Colonic mucosa (tissue), 4 donors: ENCODE data around the gene INSYN1. TPM values are rescaled to one million over a fixed set of nuclear protein-coding genes. Genes with fewer than 3 reads are reported as not detected.

Source experiments
- DNase-seq: peaks from one replicate; pipeline ENCODE4 v3.0.0-alpha.2; 2020
- H3K27ac ChIP-seq: fragments of 200-600 bp; one replicate; pipeline ENCODE4 v1.8.0; 2021
- H3K27me3 ChIP-seq: fragments of 200-600 bp; one replicate; pipeline ENCODE4 v1.8.0; 2021
- H3K36me3 ChIP-seq: fragments of 200-600 bp; one replicate; pipeline ENCODE4 v1.8.0; 2021
- H3K4me1 ChIP-seq: fragments of 200-600 bp; one replicate; pipeline ENCODE4 v1.8.0; 2021; ENCODE audit warnings: mild to moderate bottlenecking
- H3K4me3 ChIP-seq: fragments of 200-600 bp; one replicate; pipeline ENCODE4 v1.8.0; 2021
- H3K9ac ChIP-seq, 2 donors: one replicate each; pipeline ENCODE4 v1.7.0; 2013; ENCODE audit warnings: control low read depth in 2 of 2, low read depth in 2 of 2, low read length in 2 of 2
- H3K9me3 ChIP-seq: fragments of 200-600 bp; one replicate; pipeline ENCODE4 v1.8.0; 2021
- intact Hi-C: fragments of 100-400 bp; cut with DNase I; formaldehyde crosslinking; loops from one replicate; pipeline ENCODE4 v1.14.1; 2022
- total RNA-seq, 2 donors: library from RNA; stranded (reverse); fragmentation: NEBNext Ultra II Directional in 1 of 2; extraction: Animal tissue kit (Norgen Biotek cat#: 25700) in 1 of 2; gene quantifications; one replicate each; pipeline ENCODE4 v1.2.1, GENCODE V29; 2021
- TF ChIP-seq, protein P1 (sequence below): fragments of 200-600 bp; IDR thresholded peaks from one replicate; pipeline ENCODE4 v1.8.0; 2022; ENCODE audit warnings: antibody characterized with exemption, mild to moderate bottlenecking
- donor health status: healthy.
- donor health status: DM: no; HTN: no; CAD: no.
- donor health status: DM: no; HTN: no; CAD: no.

The INSYN1 gene
- total RNA-seq, 2 donors from 2014 or later, result 0.32 to 0.58 TPM

DNA sequence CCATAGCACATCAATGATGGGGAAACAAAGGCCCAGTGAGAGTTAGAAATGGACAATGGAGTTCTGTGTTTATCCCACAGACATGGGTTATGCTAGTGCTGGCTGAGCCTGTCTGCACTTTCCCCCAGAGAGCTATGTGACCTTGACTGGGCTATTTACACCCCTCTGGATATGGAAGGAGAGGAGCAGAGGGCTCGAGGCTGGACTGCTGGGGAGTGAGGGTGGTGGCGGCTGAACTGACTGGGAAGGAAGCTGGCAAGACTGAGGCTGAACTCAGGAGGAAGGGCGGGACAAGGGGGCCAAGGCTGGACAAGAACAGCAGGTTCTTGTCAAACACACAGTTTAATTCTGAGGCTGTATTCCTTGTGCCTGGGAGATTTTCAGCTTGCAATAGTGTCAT, 10.8 kb upstream of the INSYN1 start:
- TF ChIP-seq, protein P1, sequence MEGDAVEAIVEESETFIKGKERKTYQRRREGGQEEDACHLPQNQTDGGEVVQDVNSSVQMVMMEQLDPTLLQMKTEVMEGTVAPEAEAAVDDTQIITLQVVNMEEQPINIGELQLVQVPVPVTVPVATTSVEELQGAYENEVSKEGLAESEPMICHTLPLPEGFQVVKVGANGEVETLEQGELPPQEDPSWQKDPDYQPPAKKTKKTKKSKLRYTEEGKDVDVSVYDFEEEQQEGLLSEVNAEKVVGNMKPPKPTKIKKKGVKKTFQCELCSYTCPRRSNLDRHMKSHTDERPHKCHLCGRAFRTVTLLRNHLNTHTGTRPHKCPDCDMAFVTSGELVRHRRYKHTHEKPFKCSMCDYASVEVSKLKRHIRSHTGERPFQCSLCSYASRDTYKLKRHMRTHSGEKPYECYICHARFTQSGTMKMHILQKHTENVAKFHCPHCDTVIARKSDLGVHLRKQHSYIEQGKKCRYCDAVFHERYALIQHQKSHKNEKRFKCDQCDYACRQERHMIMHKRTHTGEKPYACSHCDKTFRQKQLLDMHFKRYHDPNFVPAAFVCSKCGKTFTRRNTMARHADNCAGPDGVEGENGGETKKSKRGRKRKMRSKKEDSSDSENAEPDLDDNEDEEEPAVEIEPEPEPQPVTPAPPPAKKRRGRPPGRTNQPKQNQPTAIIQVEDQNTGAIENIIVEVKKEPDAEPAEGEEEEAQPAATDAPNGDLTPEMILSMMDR, result no peak
- Histone ChIP-seq H3K27ac (no peak overlapping the region), H3K36me3 (no peaks in the 10 kb centered on the region), H3K4me1 (no peaks in the 10 kb centered on the region), H3K9ac (no peak overlapping the region), H3K27me3 (no peaks in the 10 kb centered on the region), H3K4me3 (no peak overlapping the region), H3K9me3 (no peaks in the 10 kb centered on the region)
- intact Hi-C loops, result no loop called here
- DNase-seq, result no peak

DNA sequence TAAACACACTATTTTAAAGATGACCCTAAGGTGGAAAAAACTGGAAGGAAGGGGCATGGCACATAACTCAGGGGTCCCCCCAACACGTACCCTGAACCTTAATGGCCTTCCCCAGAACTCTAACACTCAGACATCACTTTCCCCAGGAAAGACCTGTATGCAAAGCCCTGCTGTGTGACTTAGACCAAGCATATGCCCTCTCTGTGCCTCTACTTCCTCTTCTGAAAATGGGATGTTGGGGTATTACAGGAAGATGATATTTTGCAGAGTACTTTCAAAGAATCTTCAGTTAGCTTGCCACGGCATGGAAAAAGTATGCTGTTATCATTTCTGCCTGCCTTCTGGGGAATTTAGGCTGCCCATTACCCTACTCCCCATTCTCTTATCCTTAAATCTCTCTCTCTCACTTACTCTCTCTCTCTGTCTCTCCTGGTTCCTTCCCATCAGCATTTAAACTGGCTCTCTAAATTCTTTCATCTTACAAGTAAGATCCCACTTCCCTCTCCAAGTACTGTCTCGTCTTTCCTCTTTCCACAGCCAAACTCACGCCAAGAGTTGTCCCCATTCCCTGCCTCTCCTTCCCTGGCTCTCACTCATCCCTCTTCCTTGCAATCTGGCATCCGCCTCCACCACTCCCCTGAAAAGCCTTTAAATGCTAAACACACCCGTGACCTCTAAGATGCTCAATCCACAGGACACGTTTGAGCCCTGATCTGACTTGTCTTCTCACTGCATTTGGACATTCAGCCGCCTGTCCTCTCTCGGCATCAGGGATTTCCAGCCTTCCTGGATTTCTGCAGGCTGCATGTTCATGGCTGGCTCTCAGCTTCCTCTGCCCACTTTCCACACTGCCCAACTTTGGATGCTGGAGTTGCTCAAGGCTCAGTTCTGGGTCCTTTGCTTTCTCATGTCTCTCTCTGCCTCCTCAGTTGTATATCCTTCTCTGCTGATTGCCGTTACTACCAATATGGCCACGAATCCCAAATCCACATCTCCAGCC, 7.5 kb upstream of the INSYN1 start:
- Histone ChIP-seq H3K4me1 (no peaks in the 10 kb centered on the region), H3K36me3 (no peaks in the 10 kb centered on the region), H3K4me3 (no peak overlapping the region), H3K9me3 (no peaks in the 10 kb centered on the region), H3K27ac (no peak overlapping the region), H3K27me3 (no peaks in the 10 kb centered on the region), H3K9ac (no peak overlapping the region)
- intact Hi-C loops, result no loop called here
- no peak for DNase-seq
- TF ChIP-seq, protein P1, result no peak

GRCh38 chr15:73758461-73758860, 5.3 kb upstream of the INSYN1 start:
- H3K9me3 ChIP-seq, result no peaks in the 10 kb centered on the region
- H3K4me3 ChIP-seq, result no peak overlapping the region
- H3K4me1 ChIP-seq, result no peaks in the 10 kb centered on the region
- peaks cover 8% of the 10 kb centered on the region for H3K27me3 ChIP-seq
- intact Hi-C loops, result no loop called here
- TF ChIP-seq, protein P1, result no peak
- no peak overlapping the region for H3K27ac ChIP-seq
- H3K9ac ChIP-seq, result no peak overlapping the region
- DNase-seq, result no peak
- no peaks in the 10 kb centered on the region for H3K36me3 ChIP-seq

DNA sequence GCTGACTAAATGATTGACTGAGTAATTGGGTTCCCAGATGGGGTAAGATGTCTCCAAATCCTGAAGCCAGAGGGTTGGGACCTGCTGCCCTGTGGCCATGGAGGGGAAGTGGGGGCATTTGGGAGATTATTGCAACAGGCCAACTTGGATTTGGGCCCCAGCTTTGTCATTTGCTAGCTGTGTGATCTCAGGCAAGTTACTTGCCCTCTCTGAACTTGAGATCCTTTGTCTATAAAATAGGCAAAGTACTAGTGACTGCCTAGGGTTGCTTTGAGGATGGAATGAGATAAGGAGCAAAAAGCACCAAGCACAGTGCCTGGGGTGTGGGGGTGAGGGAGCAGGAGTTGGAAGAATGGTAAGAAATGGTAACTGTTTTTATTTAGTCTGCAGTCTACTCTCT, 4.4 kb upstream of the INSYN1 start:
- H3K9ac ChIP-seq, result no peak overlapping the region

GRCh38 chr15:73756947-73757513, 3.9 kb upstream of the INSYN1 start:
- H3K27me3 ChIP-seq, result peaks cover 19% of the 10 kb centered on the region
- H3K9me3 ChIP-seq, result no peaks in the 10 kb centered on the region
- no peak overlapping the region for H3K4me3 ChIP-seq
- DNase-seq, result no peak
- H3K4me1 ChIP-seq, result no peaks in the 10 kb centered on the region
- no peaks in the 10 kb centered on the region for H3K36me3 ChIP-seq
- intact Hi-C loops, result no loop called here
- no peak overlapping the region for H3K9ac ChIP-seq
- TF ChIP-seq, protein P1, result no peak
- no peak overlapping the region for H3K27ac ChIP-seq

More for the DNA sequence above, 4.4 kb upstream of the INSYN1 start:
- DNase-seq, result no peak
- no peaks in the 10 kb centered on the region for H3K4me1 ChIP-seq
- no peak overlapping the region for H3K4me3 ChIP-seq
- no peaks in the 10 kb centered on the region for H3K9me3 ChIP-seq
- no peaks in the 10 kb centered on the region for H3K36me3 ChIP-seq
- H3K27ac ChIP-seq, result no peak overlapping the region
- TF ChIP-seq, protein P1, result no peak
- H3K27me3 ChIP-seq, result peaks cover 14% of the 10 kb centered on the region
- intact Hi-C loops, result no loop called here
